C4-2B (cell line): Measurements from ENCODE around the gene AFAP1.

Experiments
- ZFX ChIP-seq: fragments of 450-650 bp; IDR thresholded peaks from 2 replicates; pipeline ENCODE4 v1.6.1; 2017
- TF ChIP-seq, protein P1 (sequence below): fragments of 450-650 bp; conservative IDR thresholded peaks from 2 replicates; pipeline ENCODE4 v1.5.1; 2017; ENCODE audit warnings: mild to moderate bottlenecking

DNA sequence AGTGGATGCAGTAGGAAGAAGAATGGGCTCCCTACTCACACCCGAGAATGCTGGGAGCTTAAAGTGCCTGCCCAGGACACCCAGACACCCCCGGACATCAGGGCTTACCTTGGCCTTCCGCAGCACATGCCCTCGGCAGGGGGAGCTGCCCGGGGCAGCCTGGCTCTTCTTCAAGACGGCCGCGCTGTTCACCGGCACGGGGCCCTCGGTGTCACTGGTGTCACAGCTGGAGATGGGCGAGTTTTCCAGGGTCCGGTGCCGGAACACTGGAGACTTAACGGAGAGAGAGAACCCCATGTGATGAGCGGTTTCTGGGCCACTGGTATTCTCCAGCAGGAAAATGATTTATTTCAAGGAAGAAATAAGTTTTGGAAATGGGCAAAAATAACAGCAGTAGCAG lies 170.9 kb downstream of the AFAP1 start:
- TF ChIP-seq, protein P1, sequence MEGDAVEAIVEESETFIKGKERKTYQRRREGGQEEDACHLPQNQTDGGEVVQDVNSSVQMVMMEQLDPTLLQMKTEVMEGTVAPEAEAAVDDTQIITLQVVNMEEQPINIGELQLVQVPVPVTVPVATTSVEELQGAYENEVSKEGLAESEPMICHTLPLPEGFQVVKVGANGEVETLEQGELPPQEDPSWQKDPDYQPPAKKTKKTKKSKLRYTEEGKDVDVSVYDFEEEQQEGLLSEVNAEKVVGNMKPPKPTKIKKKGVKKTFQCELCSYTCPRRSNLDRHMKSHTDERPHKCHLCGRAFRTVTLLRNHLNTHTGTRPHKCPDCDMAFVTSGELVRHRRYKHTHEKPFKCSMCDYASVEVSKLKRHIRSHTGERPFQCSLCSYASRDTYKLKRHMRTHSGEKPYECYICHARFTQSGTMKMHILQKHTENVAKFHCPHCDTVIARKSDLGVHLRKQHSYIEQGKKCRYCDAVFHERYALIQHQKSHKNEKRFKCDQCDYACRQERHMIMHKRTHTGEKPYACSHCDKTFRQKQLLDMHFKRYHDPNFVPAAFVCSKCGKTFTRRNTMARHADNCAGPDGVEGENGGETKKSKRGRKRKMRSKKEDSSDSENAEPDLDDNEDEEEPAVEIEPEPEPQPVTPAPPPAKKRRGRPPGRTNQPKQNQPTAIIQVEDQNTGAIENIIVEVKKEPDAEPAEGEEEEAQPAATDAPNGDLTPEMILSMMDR = no peak
- TF ChIP-seq ZFX = no peak
